Measurements from ENCODE around the gene MPST.
A peak's percentile ranks its signal among the peaks of the same experiment; 100 is the strongest.

Gene MPST

GRCh38 chr22:37043209-37043827 is 23.8 kb downstream of the MPST start:
- DNase-seq: no peak
- in situ Hi-C loops (cut with HindIII; ENCODE audit: low pct_ligation_motif_present, low sequenced_read_pairs): no loop called here
- Histone ChIP-seq H3K27me3 (replicated peaks) (no peaks in the 10 kb centered on the region), H3K27ac (no peak overlapping the region), H3K36me3 (replicated peaks) (no peaks in the 10 kb centered on the region), H3K4me3 (ENCODE audit: low read depth, low read length) (no peak overlapping the region)
- TF ChIP-seq, protein P1, sequence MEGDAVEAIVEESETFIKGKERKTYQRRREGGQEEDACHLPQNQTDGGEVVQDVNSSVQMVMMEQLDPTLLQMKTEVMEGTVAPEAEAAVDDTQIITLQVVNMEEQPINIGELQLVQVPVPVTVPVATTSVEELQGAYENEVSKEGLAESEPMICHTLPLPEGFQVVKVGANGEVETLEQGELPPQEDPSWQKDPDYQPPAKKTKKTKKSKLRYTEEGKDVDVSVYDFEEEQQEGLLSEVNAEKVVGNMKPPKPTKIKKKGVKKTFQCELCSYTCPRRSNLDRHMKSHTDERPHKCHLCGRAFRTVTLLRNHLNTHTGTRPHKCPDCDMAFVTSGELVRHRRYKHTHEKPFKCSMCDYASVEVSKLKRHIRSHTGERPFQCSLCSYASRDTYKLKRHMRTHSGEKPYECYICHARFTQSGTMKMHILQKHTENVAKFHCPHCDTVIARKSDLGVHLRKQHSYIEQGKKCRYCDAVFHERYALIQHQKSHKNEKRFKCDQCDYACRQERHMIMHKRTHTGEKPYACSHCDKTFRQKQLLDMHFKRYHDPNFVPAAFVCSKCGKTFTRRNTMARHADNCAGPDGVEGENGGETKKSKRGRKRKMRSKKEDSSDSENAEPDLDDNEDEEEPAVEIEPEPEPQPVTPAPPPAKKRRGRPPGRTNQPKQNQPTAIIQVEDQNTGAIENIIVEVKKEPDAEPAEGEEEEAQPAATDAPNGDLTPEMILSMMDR (IDR thresholded peaks at IDR 0.05; ENCODE audit: low read depth, low read length, missing control alignments): no peak

DNA sequence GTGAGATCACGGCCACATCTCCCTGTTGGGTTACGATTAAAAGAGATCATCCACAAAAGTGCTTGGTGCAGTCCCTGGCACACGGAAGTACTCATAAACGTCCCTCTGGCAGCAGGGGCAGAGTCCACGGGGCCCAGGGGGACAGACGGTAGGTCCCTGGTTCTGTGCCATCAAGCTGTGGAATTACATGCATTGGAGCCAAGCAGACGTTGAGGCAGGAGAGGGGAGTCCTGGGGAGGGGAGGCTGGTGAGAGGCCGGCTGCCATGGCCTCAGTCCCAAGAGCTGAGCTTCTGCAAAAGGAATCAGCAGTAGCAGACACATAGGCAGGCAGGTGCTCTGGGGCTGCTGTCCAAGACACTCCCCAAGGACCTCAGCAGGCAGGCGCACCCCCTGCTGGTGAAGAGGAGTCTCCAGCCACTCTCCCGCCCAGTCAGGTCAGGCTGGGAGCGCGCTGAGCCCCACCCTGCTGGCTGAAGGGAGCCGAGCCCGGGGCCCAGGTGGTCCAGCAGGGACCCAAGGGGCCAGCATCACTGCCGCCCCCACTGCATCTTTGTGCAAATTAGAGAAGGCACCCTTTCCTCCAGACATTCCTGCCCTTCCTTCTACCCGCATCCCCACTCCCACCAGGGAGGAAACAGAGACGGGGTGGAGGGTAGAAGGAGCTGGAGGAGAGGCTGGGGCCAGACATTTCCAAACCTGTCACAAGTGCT is 24.4 kb downstream of the MPST start:
- DNase-seq: no peak
- TF ChIP-seq, protein P1 (IDR thresholded peaks at IDR 0.05; ENCODE audit: low read depth, low read length, missing control alignments): peak; percentile 71
- no peaks in the 10 kb centered on the region for H3K36me3 ChIP-seq (replicated peaks)
- no peaks in the 10 kb centered on the region for H3K27me3 ChIP-seq (replicated peaks)
- no peak overlapping the region for H3K4me3 ChIP-seq (ENCODE audit: low read depth, low read length)
- in situ Hi-C loops (cut with HindIII; ENCODE audit: low pct_ligation_motif_present, low sequenced_read_pairs): no loop called here
- H3K27ac ChIP-seq: no peak overlapping the region

DNA sequence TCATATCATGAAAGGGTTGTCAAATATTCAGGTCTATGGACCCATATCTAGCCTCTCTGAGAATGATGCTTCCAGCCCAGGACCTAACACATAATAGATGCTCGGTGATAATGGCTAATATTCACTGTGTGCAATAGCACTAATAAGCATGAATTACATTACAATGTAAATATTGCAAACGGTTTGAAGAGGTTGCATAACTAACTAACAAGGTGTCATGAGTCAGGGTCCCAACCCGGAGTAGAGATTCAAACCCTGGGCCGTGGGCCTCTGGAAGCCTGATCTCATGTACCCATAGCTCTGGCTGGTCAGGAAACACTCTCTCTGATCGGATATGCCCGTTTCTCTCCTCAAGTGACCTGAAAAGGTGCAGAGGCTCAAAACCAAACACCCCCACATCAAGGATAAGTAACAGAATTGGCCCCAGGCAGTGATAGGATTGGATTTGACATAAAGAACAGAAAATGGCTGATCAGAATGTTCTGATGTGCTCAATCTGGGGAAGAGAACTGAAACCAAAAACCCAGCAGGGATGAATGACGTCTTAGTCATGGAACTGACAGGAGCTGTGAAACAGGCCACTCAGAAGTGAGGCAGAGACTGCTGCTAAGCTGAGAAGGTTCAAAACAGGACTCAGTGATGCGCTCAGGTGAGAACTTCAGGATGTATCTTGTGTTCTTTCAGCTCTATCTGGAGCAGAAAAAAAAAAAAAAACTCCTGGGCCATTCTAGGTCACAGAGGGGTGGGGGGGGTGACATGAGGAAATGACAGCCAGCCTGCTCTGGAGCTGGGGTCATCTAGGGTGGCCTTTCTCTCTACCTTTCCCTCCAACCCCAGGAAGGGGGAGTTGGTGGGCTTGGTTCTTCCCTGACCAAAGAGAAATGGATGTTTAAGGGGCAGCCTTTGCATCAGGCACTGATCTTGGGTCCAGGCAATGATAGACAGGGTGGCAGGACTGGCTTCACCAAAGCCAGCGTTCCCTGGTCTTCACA is 25.4 kb downstream of the MPST start:
- DNase-seq: no peak
- Histone ChIP-seq H3K27ac (no peak overlapping the region), H3K36me3 (replicated peaks) (no peaks in the 10 kb centered on the region), H3K27me3 (replicated peaks) (no peaks in the 10 kb centered on the region), H3K4me3 (ENCODE audit: low read depth, low read length) (no peak overlapping the region)
- TF ChIP-seq, protein P1 (IDR thresholded peaks at IDR 0.05; ENCODE audit: low read depth, low read length, missing control alignments): no peak
- in situ Hi-C loops (cut with HindIII; ENCODE audit: low pct_ligation_motif_present, low sequenced_read_pairs): no loop called here

DNA sequence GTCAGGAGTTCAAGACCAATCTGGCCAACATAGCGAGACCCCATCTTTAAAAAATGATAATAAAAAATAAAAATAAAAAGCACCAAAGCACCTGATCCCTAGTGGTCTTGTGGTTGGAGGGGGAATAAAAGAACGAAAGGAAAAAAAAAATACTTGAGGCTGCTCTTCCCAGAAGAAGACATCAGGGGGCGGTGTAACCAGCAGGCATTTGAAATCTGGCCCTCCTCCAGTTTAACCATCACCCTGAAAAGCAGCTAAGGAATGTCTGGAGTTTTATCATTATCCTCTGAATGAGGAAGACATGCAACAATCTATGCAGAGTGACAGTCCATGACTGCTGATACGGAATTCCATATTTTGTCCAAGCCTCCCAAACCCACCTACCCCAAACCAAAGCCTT is 26.4 kb downstream of the MPST start:
- Histone ChIP-seq H3K27ac (no peak overlapping the region), H3K36me3 (replicated peaks) (no peaks in the 10 kb centered on the region), H3K4me3 (ENCODE audit: low read depth, low read length) (no peak overlapping the region), H3K27me3 (replicated peaks) (no peaks in the 10 kb centered on the region)
- in situ Hi-C loops (cut with HindIII; ENCODE audit: low pct_ligation_motif_present, low sequenced_read_pairs): no loop called here
- TF ChIP-seq, protein P1 (IDR thresholded peaks at IDR 0.05; ENCODE audit: low read depth, low read length, missing control alignments): peak; percentile 72
- DNase-seq: peak; percentile 44

GRCh38 chr22:37046589-37046988 is 27.0 kb downstream of the MPST start:
- Histone ChIP-seq H3K27ac (no peak overlapping the region), H3K36me3 (replicated peaks) (no peaks in the 10 kb centered on the region), H3K4me3 (ENCODE audit: low read depth, low read length) (no peak overlapping the region), H3K27me3 (replicated peaks) (no peaks in the 10 kb centered on the region)
- DNase-seq: no peak
- TF ChIP-seq, protein P1 (IDR thresholded peaks at IDR 0.05; ENCODE audit: low read depth, low read length, missing control alignments): no peak
- in situ Hi-C loops (cut with HindIII; ENCODE audit: low pct_ligation_motif_present, low sequenced_read_pairs): no loop called here
